Right renal cortex interstitium (tissue), 3 donors: ENCODE measurements around the gene NARS2. TPM values are rescaled to one million over a fixed set of nuclear protein-coding genes. Genes with fewer than 3 reads are reported as not detected.
"Not testable (repeated sequence)": the region's sequence is repeated elsewhere in the genome, so short reads cannot be mapped to it uniquely, and the experiment has no call there.

Source experiments
- DNase-seq, 3 donors: peaks; one replicate each; pipeline ENCODE4 v3.0.0-alpha.2; 2013; ENCODE audit warnings: low read depth in 3 of 3, low spot score in 2 of 3
- polyA plus RNA-seq, 3 donors: library from polyadenylated mRNA; unstranded; fragments of 120-200 nt; gene quantifications; one replicate each; pipeline ENCODE4 v1.2.1, GENCODE V29; 2013; ENCODE audit not compliant: insufficient read length in 3 of 3

The NARS2 gene, protein sequence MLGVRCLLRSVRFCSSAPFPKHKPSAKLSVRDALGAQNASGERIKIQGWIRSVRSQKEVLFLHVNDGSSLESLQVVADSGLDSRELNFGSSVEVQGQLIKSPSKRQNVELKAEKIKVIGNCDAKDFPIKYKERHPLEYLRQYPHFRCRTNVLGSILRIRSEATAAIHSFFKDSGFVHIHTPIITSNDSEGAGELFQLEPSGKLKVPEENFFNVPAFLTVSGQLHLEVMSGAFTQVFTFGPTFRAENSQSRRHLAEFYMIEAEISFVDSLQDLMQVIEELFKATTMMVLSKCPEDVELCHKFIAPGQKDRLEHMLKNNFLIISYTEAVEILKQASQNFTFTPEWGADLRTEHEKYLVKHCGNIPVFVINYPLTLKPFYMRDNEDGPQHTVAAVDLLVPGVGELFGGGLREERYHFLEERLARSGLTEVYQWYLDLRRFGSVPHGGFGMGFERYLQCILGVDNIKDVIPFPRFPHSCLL
- polyA plus RNA-seq: 10 to 100 TPM; 50.3 to 57.4 (median 56.7) TPM

DNA sequence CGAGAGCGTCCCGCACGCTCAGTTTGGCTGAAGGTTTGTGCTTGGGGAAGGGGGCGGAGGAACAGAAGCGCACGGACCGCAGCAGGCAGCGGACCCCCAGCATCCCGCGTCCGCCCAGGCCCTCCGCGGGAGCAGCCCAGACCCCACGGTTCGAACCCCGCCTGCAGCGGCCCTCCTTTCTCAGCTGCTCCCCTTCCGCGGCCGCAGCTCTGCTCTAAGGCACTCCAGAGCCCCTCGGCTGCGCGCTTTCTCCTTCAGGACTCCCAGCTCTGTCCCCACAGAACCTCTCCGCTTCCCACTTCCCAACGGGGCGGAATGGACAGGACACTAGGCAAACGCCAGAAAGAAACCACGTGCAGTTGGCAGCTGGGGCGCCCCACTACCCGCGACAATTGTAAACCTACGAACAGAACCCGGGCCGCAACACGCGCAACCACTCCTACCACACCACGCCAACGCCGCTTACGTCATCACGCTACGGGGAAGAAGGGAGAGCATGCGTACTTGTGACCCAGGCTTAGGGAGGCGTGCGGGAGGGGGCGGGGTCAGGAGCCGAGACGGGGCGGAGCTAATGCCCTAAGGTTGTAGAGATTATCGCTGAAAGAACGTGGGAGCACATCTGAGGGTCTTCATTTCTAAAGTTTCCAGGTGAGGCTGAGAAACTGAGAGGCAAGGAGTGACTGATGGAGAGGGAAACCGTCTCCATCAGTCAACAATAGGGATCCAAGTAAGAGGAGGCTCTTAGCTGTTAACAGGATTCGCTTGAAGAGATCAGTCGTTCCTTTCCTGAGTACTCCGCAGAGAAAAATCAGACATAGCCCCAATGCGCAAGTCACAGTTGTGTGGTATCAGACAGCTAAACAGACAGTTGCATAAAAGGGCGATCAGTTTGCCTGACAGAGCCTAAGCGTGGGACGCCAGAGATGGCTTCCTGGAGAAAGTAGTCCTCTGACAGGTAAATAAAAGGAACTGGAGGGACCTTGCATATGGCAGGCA lies at the start of gene NARS2:
TSS of gene NARS2 (minus strand) at position 479 of the 996 bp plus-strand sequence. CDS start at position 103, 376 bp downstream.
- peak; percentile 94 to 97 (median 97) for DNase-seq

- no peak for DNase-seq
These were observed 48.0 kb upstream of the NARS2 start for GRCh38 chr11:78622666-78623065.

- no peak for DNase-seq
These were observed 45.5 kb upstream of the NARS2 start for GRCh38 chr11:78620159-78620558.

GRCh38 chr11:78615724-78616123 lies 41.1 kb upstream of the NARS2 start:
- DNase-seq: no peak

DNA sequence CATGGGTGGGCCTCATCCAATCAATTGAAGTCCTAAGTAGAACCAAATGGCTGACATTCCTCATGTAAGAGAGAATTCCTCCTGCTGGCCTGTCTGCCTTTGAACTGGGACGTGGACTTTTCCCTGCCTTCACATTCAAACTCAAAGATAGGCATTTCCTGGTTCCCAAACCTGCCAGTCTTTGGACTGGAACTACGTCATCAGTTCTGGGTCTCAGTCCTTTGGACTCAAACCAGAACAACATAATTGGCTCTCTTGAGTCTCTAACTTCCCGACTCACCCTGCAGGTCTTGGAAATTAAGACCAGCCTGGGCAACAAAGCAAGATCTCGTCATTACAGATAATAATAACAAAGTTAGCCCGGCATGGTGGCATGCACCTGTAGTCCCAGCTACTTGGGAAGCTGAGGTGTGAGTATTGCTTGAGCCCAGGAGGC lies 38.7 kb upstream of the NARS2 start:
- no peak for DNase-seq

DNA sequence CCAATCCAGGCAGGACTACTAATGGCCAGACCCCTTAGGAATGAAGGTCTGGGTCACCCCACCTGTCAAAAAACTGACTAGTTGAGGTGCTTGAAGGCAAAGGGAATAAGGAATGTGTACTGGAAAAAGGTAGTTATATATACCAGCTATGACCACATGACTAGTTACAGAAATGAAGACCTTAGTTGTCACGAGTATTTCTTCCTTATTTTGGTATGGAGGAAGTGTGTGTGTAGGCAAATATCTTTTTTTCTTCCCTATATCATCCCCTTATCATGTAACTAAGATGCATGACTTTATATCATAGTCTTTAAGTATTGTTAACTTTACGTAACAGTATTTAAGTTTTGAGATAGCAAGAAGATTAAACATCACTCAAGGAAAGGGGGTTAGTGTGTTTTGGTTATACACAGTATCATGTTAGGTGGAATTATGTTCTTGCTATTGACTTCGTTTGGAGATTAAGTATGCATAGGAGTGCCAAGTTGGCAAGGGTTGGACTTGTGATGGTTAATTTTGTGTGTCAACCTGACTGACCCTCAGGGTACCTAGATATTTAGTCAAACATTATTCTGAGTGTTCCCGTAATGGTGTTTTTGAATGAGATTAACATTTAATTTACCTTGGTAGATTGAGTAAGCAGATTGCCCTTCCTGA lies 38.2 kb upstream of the NARS2 start:
- no peak for DNase-seq

- not testable (repeated sequence) for DNase-seq
These were observed 34.7 kb upstream of the NARS2 start for GRCh38 chr11:78609321-78609720.

GRCh38 chr11:78607696-78608095 lies 33.0 kb upstream of the NARS2 start:
- no peak for DNase-seq

DNA sequence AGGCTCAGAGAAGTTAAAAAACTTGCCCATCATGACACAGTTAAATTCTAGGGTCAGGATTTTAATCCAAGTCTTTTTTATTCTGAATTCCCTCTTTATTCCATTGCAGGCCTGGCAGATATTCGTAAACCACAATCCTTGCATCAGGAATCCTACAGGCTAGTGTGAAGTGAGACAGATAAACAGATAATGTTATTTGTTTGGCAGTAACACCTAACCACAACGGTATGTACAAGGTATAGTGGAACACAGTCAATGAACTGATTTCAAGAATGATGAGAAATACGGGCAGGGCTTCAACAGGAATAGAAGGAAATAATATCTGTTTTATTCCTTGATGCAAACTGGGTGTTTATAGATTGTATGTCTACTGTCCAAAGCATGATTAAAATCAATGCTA lies 32.0 kb upstream of the NARS2 start:
- no peak for DNase-seq

DNA sequence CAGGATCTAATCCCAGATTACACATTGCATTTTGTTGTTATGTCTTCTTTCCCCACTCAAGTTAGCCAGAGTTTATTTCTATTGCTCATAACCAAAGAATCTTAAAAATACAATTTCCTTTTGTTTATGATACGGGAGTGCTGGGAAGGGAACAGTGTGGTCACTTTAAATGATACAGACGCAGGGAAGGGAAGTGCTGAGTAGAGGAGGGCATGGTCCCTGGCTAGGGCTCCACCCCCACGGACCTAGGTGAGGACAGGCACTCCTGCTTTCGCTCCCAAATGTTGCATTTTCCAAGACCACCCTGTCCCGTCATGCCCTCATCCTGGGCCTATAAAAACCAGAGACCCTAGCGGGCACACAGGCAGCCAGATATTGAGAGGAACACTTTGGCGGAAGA lies 30.6 kb upstream of the NARS2 start:
- DNase-seq: no peak

DNA sequence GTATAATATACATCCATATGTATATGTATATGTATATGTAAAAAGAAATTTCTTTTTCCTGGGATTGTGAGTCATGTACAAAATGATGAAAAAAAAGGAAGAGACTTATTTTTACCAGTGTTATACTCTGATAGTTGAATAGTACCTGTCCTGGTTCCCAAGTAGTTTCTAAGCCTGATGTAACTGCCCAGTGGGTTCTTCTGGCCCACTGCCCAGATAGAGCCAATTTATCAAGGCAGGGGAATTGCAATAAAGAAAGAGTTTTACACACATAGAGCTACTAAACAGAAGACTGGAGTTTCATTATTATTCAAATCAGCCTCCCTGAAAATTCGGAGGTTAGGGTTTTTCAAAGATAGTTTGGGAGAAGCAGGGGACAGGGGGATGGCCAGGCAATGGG lies 29.1 kb upstream of the NARS2 start:
- DNase-seq: no peak

DNA sequence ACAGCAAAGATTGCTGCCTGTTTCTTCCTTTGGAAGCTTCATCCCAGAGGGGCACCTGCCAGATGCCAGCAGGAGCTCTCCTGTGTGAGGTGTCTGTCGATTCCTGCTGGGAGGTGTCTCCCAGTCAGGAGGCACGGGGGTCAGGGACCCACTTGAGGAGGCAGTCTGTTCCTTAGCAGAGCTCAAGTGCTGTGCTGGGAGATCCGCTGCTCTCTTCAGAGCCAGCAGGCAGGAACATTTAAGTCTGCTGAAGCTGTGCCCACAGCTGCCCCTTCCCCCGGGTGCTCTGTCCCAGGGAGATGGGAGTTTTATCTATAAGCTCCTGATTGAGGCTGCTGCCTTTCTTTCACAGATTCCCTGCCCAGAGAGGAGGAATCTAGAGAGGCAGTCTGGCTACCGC lies 28.1 kb upstream of the NARS2 start:
- DNase-seq: not testable (repeated sequence)

DNA sequence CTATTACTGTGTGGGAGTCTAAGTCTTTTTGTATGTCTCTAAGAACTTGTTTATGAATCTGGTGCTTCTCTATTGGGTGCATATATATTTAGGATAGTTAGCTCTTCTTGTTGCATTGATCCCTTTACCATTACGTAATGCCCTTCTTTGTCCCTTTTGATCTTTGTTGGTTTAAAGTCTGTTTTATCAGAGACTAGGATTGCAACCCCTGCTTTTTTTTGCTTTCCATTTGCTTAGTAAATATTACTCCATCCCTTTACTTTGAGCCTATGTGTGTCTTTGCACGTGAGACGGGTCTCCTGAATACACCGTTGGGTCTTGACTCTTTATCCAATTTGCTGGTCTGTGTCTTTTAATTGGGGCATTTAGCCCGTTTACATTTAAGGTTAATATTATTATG lies 26.4 kb upstream of the NARS2 start:
- DNase-seq: not testable (repeated sequence)

GRCh38 chr11:78597579-78597978 lies 22.9 kb upstream of the NARS2 start:
- not testable (repeated sequence) for DNase-seq

GRCh38 chr11:78595436-78596130 lies 20.9 kb upstream of the NARS2 start:
- peak; percentile 69 to 79 (median 77) for DNase-seq

- DNase-seq: no peak
These were observed 20.1 kb upstream of the NARS2 start for GRCh38 chr11:78594814-78595213.

DNA sequence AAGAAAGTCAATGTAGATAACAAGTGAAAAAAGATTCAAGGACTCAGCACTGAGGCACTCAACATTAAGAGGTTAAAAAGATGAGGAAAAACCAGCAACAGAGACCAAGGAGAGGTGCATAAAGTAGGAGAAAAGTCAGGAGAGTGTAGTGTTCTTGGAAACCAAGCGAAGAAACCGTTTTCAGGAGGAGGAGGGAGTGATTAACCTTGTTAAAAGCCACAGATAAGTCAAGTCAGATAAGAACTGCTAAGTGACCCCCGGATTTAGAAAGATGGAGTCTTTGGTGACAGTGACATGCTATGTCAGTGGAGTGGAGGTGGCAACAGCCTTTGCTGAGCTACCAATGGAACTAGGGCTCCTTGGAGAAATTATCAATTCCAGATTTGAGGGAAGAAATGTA lies 13.9 kb upstream of the NARS2 start:
- no peak for DNase-seq

DNA sequence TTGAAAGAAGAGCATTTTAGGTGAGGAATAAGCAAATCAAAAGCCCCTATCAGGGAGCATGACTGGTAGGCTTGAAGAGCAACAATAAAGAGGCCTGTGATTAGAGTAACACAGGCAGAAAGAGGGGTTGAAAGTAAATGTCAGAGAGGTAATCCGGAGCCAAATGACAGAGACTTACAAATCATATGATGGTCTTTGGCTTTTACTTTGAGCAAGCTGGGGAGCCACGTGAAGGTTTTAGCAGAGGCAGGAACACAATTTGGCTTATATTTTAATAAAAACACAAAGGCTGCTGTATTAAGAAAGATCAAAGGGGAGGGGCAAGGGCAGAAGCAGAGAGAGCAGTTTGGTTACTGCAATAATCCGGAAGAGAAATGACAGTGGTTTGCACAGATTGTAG lies 12.8 kb upstream of the NARS2 start:
- DNase-seq: no peak

DNA sequence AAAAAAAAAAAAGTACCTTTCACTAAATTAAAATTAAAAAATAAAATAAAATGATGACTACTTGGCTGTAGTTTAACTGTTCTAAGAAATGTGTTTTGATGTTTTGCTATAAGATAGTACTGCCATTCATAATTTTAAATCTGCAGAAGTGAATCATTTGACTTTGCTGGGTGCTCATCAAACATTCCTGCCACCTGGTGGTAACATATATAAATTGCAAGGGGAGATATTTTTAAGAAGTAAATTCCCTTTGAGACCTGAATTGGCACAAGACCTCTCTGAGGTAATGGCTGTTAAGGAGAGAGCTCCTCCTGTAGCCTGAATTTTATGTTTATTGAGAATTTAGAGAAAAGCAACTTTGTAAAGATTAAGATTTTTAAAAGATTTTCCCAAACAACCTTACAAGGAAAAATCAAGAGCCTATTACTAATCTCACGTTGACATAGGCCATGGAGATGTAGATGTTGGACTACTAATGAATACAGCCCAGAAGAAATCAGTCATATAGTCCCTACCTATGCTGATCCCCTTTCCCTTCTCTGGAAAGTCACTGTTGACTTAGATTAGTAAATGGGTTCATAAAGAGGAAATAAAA lies 11.9 kb upstream of the NARS2 start:
- no peak for DNase-seq

DNA sequence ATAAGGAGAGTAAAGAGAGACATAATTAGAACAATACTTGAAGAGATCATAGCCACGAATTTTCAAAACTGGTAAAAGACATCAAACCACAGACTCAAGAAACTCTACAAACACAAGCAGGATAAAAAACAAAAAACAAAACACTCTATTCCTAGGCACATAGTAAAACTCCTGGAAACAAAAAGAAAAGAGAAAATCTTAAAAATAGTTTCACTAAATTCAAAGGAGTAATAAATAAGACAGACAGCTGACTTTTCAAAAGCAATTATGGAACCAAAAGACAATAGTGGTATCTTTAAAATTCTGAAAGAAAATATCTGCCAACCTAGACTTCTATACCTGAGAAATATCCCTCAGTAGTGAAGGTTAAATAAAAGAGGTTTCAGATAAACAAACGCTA lies 9.2 kb upstream of the NARS2 start:
- no peak for DNase-seq
